Motor neuron (in vitro differentiated cells): ENCODE results near the gene PARP11. TPM values are rescaled to one million over a fixed set of nuclear protein-coding genes. Genes with fewer than 3 reads are reported as not detected.
A peak's percentile ranks its signal among the peaks of the same experiment; 100 is the strongest.

Experiments
- ATAC-seq, 8 experiments: fragments of 200-7000 bp; cut with Tn5 transposase; replicated peaks in 6 of 8; 2 replicates each; pipeline ENCODE4 v1.8.0; 2021; ENCODE audit warnings: mild to moderate bottlenecking in 8 of 8, moderate library complexity in 8 of 8
- H3K27ac ChIP-seq, 2 donors: fragments of 250-450 bp; sonication (Bioruptor Pico); 2 replicates each; pipeline ENCODE4 v1.9.0; 2021; ENCODE audit warnings: antibody characterized with exemption in 2 of 2, mild to moderate bottlenecking in 2 of 2, moderate library complexity in 1 of 2
- H3K4me1 ChIP-seq, 2 donors: fragments of 250-450 bp; sonication (Bioruptor Pico); replicated peaks in 1 of 2; 2 replicates each; pipeline ENCODE4 v1.6.1; 2021; ENCODE audit warnings: antibody characterized with exemption in 2 of 2, mild to moderate bottlenecking in 2 of 2, moderate library complexity in 1 of 2
- H3K4me3 ChIP-seq, 5 donors: fragments of 250-450 bp; sonication (Bioruptor Pico); 2 replicates each; pipeline ENCODE4 v1.9.0; 2021; ENCODE audit warnings: antibody characterized with exemption in 5 of 5, mild to moderate bottlenecking in 5 of 5, moderate library complexity in 4 of 5
- WGBS, 10 experiments: fragments of 450-650 bp; shearing (Covaris generic); methylation state at CpG; one replicate each; pipeline ENCODE4 v1.0.0; 2022; 5-methylcytosine and 5-hydroxymethylcytosine counted together
- in situ Hi-C, 9 experiments: fragments of 400-800 bp; cut with MboI; loops; one replicate each; pipeline ENCODE4 v1.15.0; 2021; ENCODE audit warnings: low sequenced_read_pairs in 9 of 9, low pct_unique_long_range_greater_than_20kb in 2 of 9; ENCODE audit not compliant: unreplicated experiment in 9 of 9
- total RNA-seq, 8 experiments: library from RNA; unstranded; fragments of 300-600 nt; gene quantifications; 2 replicates each; pipeline versions ENCODE4 v1.2.3 to v1.2.4, GENCODE V29; 2022

PARP11 gene
- total RNA-seq, 8 experiments from 2014 or later = 3.4 to 14.4 (median 10.2) TPM

DNA sequence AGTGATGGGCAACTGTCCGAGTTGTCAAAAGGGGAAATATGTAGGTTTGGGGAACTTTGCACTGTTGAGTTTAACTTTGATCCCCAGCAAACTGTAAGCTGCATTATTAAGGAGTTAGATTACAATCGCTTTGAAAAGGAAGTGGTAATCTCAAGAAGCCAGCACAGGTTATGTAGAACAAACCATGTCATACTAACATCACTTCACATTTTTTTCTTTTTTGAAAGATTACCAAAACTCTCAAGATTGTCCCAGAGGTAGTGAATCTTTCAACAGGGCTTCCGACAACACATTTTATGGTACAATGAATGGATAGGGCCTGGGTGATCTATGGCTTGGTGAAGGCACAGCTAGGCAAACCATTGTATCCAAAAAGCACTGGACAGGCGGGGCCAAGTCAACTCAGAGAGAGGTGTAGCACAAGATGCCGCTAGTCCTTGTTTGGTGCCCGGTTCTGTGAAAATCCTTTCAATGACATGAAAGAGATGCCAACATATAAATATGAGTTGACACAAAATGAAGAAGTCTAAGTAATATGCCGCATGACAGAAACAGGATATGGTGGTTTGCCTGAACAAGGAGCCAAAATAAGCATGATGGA is 24.3 kb upstream of the PARP11 start:
- in situ Hi-C loops = loop anchor here in 8 of 9 experiments (25.0 kb wide), 2 partner anchors 140 to 390 kb away; no protein-coding TSS in a partner anchor
- ATAC-seq = no peak
- 36 to 97% (median 89%) methylated on average over 1 to 7 of the region's 7 CpGs for WGBS, 10 experiments
- no peak overlapping the region for H3K4me3 ChIP-seq
- no peak overlapping the region for H3K27ac ChIP-seq
- H3K4me1 ChIP-seq = peaks cover 6 to 10% of the 10 kb centered on the region in 2 donors

DNA sequence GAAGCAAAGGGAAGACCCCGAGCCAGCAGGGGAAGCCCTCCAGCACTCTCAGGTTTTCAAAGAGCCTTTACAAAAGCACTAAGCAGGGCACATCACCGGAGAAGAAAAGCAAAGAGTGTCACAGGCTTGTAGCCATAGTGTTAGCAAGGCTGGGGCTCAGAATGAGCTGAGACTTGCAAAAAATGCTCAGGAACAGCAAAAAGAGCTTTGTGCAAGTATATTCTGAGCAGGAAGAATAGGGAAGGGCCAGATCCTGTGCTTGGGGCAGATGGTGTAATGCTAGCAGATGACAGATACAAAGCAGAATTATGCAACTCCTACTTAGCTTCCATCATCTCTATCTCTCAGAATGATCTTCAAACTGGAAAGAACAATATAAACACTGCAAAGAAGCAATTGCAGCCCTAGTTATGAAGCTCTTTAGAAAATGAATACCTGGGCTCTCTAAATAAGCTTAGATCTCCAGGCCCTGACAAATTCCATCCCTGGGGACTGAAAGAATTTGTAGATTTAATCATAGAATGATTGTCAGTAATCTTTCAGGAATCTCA is 23.7 kb upstream of the PARP11 start:
- peaks cover 6 to 10% of the 10 kb centered on the region in 2 donors for H3K4me1 ChIP-seq
- no peak overlapping the region for H3K27ac ChIP-seq
- H3K4me3 ChIP-seq = no peak overlapping the region
- WGBS, 10 experiments = 0 to 60% (median 8%) methylated on average over 1 to 2 of the region's 2 CpGs; no CpG with 5 or more reads in 2 of the 10 experiments
- in situ Hi-C loops = loop anchor here in 8 of 9 experiments (25.0 kb wide), 2 partner anchors 140 to 390 kb away; no protein-coding TSS in a partner anchor
- ATAC-seq = peak in 7 of 8 experiments; percentile 43 to 97 (median 59)

DNA sequence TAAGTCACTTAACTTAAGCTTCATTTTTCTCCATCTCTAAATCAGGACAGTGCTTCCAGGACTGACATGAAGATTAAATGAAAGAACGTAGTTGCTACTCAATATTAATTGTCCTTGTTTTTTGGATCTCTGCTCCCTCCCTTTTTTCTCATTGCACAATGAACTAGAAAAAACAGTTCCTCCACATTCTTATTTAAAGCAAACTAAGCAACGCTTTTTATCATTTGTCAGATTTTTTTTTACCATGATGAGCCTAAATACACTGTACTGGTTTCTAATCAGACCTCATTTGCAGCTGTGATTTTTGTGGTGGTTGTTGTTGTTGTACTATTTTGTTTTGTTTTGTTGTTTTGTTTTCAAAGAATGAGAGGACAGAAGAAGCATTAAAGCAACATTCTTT is 23.2 kb upstream of the PARP11 start:
- no peak overlapping the region for H3K4me3 ChIP-seq
- H3K27ac ChIP-seq = no peak overlapping the region
- ATAC-seq = no peak
- peaks cover 6 to 10% of the 10 kb centered on the region in 2 donors for H3K4me1 ChIP-seq
- 0 to 93% (median 40%) methylated on average over 1 to 2 of the region's 2 CpGs; no CpG with 5 or more reads in 1 of the 10 experiments for WGBS, 10 experiments
- in situ Hi-C loops = loop anchor here in 8 of 9 experiments (25.0 kb wide), 2 partner anchors 141 to 391 kb away; no protein-coding TSS in a partner anchor

DNA sequence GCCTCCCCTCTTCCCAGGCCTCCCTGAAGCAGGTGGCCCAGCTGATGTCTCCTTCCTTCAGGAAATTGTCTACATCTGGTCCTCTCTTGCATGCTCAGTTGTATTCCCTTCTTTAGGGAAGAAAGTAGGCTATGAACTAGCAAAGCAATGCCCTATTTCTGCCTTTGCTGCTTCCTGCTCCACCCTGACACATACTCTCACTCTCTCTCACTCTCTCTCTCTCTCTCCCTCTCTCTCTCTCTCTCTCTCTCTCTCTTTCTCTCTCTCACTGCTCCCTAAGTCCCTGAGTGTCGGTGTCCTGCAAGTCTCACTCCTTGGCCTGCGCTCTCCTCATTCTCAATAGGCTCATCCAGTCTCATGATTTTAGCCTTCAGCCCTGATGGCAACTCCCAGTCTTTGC is 19.4 kb upstream of the PARP11 start:
- H3K4me1 ChIP-seq = peaks cover 10 to 11% of the 10 kb centered on the region in 2 donors
- in situ Hi-C loops = loop anchor here in 8 of 9 experiments (25.0 kb wide), 2 partner anchors 145 to 395 kb away; no protein-coding TSS in a partner anchor
- no peak for ATAC-seq
- H3K4me3 ChIP-seq = no peak overlapping the region
- 64 to 100% (median 88%) methylated on average over 1 to 2 of the region's 2 CpGs; no CpG with 5 or more reads in 2 of the 10 experiments for WGBS, 10 experiments
- H3K27ac ChIP-seq = no peak overlapping the region

DNA sequence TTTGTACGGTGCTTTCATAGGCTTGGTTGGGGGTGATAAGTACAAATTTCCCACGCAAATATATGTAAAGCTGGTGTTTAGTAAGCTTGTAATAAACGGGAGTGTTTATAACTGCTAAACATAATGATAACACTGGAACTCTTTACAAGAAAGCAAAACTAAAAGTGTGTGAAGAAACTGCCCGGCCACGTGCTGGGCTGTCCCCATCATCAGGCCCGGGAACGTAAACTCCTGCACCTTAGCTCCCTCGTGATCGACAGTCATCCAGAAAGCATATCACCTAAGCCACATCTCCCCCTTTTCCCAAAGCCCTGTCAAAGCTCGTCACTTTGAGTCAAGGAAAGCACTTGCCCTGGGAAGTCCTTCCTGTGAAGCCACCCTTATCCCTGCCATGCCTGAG is 18.0 kb upstream of the PARP11 start:
- in situ Hi-C loops = loop anchor here in 8 of 9 experiments (25.0 kb wide), 2 partner anchors 146 to 396 kb away; no protein-coding TSS in a partner anchor
- Histone ChIP-seq H3K4me1 (peaks cover 0 to 5% of the 10 kb centered on the region in 2 donors), H3K27ac (no peak overlapping the region), H3K4me3 (no peak overlapping the region)
- 17 to 100% (median 79%) methylated on average over 1 to 10 of the region's 10 CpGs; no CpG with 5 or more reads in 1 of the 10 experiments for WGBS, 10 experiments
- no peak for ATAC-seq

DNA sequence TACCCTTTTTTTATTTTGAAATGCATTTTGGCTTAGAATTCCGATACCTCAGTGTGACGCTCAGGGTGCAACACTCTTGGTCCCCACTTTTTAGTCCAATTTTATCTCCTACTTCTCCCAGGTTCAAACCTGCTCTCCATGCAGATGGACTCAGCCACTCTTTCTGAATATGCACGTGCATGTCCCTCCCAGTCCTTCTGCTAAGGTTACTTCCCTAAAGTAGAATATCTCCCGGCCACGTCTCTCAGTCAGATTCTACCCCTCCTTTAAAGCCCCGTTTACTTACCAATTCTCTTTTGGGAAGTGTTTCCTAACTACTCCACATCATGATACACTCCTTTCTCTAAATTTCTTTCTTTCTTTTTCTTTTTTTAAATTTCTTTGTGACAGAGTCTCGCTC is 15.5 kb upstream of the PARP11 start:
- Histone ChIP-seq H3K4me1 (peaks cover 2 to 5% of the 10 kb centered on the region in 2 donors), H3K27ac (no peak overlapping the region), H3K4me3 (no peak overlapping the region)
- 36 to 100% (median 85%) methylated on average over 3 to 7 of the region's 7 CpGs for WGBS, 10 experiments
- no peak for ATAC-seq
- in situ Hi-C loops = loop anchor here in 8 of 9 experiments (10.0 to 25.0 kb wide), 4 partner anchors 146 to 399 kb away; partner anchors contain the start of gene CCND2 (in 1 of the 8)

DNA sequence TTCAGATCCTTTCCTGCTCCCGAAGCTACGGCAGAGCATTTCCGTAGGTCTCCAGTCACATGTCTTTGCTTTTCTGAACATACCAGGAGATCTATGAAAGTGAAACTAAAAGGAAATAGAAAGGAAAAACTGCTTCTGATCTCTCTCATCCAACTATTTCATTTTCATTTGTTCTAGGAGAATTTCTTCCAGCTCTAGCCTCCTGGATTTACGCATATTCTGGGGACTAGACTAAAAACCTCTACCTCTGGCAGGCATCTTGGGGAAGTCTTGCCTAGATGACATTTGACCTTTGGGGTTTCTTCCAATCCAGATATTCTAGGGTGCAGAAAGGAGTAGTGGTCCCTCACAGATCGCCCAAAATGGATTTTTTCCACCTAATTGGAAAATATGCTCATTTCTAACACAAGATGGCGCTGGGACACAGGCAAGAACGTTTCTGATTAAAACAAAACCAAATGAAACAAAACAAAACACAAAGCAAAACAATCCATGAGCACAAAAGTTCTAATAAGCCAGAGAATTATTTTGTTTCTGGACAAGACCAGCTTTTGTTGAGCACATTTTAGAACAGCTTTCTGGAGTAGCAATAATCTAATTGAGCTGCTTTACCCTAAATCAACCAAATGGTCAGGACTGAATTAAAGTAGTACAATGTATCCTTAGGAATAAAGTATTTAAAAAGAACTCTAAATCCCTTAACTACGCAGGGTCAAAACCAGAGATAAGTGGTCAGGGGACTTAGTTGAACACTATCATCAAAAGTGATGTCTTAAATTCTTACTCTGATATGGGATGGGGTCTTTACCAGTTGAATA is 12.3 kb upstream of the PARP11 start:
- H3K4me1 ChIP-seq = peaks cover 19 to 27% of the 10 kb centered on the region in 2 donors
- ATAC-seq = peak in 4 of 8 experiments; percentile 14 to 92 (median 50)
- WGBS, 10 experiments = 0 to 60% (median 30%) methylated on average over 2 to 8 of the region's 8 CpGs; no CpG with 5 or more reads in 2 of the 10 experiments
- no peak overlapping the region for H3K4me3 ChIP-seq
- no peak overlapping the region for H3K27ac ChIP-seq
- in situ Hi-C loops = loop anchor here in 8 of 9 experiments (10.0 to 25.0 kb wide), 4 partner anchors 149 to 402 kb away; partner anchors contain the start of gene CCND2 (in 1 of the 8)

DNA sequence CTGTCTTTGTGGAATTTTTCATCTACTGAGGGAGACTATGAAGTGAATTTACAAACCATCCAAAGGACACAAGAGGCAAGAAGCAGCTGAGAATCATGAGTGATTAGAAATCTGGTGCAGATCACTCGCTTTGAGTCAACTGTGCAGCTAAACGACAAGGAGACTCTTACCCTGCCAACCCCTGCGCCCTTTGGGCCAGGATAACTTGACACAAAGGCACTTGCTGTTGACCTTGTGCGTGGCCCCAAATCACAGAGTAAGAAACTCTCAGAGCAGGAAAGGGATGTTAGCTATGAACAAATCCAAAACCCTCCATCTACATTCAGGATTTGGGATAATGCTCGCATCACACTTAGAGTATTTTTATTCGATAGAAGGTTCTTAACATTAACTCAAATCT is 11.5 kb upstream of the PARP11 start:
- ATAC-seq = no peak
- no peak overlapping the region for H3K27ac ChIP-seq
- 11 to 100% (median 52%) methylated on average over 1 to 6 of the region's 6 CpGs; no CpG with 5 or more reads in 3 of the 10 experiments for WGBS, 10 experiments
- in situ Hi-C loops = loop anchor here in 8 of 9 experiments (10.0 to 25.0 kb wide), 4 partner anchors 150 to 403 kb away; partner anchors contain the start of gene CCND2 (in 1 of the 8)
- peaks cover 19 to 27% of the 10 kb centered on the region in 2 donors for H3K4me1 ChIP-seq
- H3K4me3 ChIP-seq = no peak overlapping the region

DNA sequence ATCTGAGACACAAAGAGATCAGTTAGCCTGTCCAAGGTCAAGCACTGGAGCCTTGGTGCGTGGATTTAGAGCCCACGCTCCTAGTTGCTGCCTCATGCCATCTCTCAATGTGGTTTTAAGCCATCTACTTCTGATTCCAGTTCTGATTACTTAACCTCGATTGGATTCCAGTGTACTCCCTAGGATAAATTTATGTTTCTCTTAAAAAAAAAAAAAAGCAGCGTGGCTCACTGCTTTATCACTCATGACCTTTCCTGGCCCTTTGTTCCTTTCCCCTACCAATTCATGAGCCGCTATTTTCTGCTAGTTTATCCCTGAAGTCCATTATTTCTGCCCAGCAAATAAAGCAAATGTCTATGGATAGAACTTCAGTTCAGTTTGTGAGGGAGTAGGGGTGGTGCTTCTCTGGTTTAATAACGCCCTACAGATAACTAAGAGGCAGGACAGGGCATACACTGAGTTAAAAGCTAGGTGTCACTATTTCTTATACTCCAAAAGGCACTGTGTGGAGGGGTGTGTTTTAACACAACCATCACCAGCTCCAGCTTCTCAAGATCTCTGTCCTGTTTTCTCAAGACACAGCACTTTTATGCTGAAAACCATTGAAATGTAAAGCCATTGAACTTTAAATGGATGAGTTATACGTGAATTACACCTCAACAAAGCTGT is 9.8 kb upstream of the PARP11 start:
- Histone ChIP-seq H3K27ac (no peak overlapping the region), H3K4me1 (peaks cover 19 to 27% of the 10 kb centered on the region in 2 donors), H3K4me3 (no peak overlapping the region)
- WGBS, 10 experiments = 23 to 80% (median 47%) methylated on average over 1 to 7 of the region's 7 CpGs; no CpG with 5 or more reads in 1 of the 10 experiments
- ATAC-seq = peak in 7 of 8 experiments; percentile 15 to 94 (median 61)
- in situ Hi-C loops = loop anchor here in 8 of 9 experiments (10.0 to 25.0 kb wide), 4 partner anchors 152 to 404 kb away; partner anchors contain the start of gene CCND2 (in 1 of the 8)

DNA sequence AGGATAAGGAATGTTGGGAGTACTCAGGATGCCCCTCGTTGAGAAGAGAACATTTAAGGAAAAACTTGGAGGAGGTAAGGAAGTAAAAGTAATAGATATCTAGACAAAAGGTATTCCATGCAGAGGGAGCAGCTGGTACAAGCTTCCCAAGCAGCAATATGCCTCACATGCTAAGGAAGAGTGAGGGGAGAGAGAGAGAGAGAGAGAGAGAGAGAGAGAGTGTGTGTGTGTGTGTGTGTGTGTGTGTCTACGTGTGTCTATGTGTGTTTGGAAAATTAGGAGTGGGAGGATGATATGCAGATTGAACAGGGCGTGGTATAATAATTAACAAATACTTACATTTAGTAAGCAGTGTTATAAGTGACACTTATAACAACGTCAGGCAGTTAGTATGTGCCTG is 9.2 kb upstream of the PARP11 start:
- no peak overlapping the region for H3K4me3 ChIP-seq
- ATAC-seq = peak in 2 of 8 experiments; percentile 36 to 42
- no peak overlapping the region for H3K27ac ChIP-seq
- WGBS, 10 experiments = 0 to 80% (median 55%) methylated on average over 1 to 4 of the region's 4 CpGs; no CpG with 5 or more reads in 1 of the 10 experiments
- in situ Hi-C loops = loop anchor here in 8 of 9 experiments (10.0 to 25.0 kb wide), 4 partner anchors 152 to 405 kb away; partner anchors contain the start of gene CCND2 (in 1 of the 8)
- peaks cover 19 to 27% of the 10 kb centered on the region in 2 donors for H3K4me1 ChIP-seq

DNA sequence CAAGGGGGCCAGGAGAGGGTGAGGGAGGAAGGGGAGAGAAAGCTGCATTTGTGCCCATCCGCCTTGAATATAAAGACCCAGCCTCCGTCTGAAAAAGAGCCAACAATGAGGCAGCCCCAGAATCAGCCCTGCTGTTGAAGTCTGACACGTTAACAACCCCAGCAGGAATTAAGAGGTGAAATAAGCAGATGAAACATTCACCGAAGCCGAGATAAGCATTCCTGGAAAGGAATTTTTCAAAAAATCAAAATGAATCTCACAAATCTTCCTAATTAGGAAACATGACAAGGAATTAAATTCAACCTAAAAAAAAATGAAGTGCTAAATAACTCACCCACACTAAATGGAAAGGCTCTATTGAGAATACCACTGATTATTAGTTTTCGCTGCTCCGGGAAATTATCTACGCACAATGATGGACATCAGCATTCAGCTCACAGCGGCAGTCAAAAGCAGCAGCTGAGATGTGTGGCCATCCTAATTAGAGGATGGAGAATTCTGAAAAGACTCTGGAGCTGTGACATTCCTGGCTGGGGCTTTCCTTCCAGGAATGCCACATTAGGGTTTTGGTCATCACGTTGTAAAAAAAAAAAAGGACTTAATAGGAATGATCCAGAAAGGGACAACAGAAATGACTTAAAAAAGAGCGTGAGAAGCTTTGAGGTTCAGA is 8.2 kb upstream of the PARP11 start:
- ATAC-seq = peak in 5 of 8 experiments; percentile 39 to 64 (median 47)
- WGBS, 10 experiments = 16 to 85% (median 45%) methylated on average over 4 to 9 of the region's 11 CpGs
- no peak overlapping the region for H3K4me3 ChIP-seq
- peaks cover 19 to 27% of the 10 kb centered on the region in 2 donors for H3K4me1 ChIP-seq
- peak overlapping the region in 1 of 2 donors; percentile 32 for H3K27ac ChIP-seq
- in situ Hi-C loops = loop anchor here in 8 of 9 experiments (10.0 to 25.0 kb wide), 4 partner anchors 153 to 406 kb away; partner anchors contain the start of gene CCND2 (in 1 of the 8)
